WERI-Rb-1 (cell line): ENCODE data around the gene RBPJ.

Experiments
- DNase-seq: peaks from one replicate; pipeline ENCODE4 v3.0.0-alpha.2; 2020
- H3K27ac ChIP-seq: fragments of 250-450 bp; sonication (Bioruptor Pico); 2 replicates; pipeline ENCODE4 v1.5.1; 2020; ENCODE audit warnings: mild to moderate bottlenecking, moderate library complexity
- H3K27me3 ChIP-seq: fragments of 250-450 bp; sonication (Bioruptor Pico); 2 replicates; pipeline ENCODE4 v1.5.1; 2021; ENCODE audit warnings: mild to moderate bottlenecking, low read depth, moderate library complexity; ENCODE audit not compliant: insufficient read depth, severe bottlenecking
- H3K36me3 ChIP-seq: fragments of 250-450 bp; sonication (Bioruptor Pico); 2 replicates; pipeline ENCODE4 v1.5.1; 2020; ENCODE audit warnings: mild to moderate bottlenecking, moderate library complexity
- H3K4me3 ChIP-seq: 2 replicates; pipeline ENCODE4 v1.5.1; 2011; ENCODE audit warnings: low read depth, mild to moderate bottlenecking, control low read depth, low read length
- H3K9me3 ChIP-seq: fragments of 250-450 bp; sonication (Bioruptor Pico); 2 replicates; pipeline ENCODE4 v1.5.1; 2021; ENCODE audit warnings: mild to moderate bottlenecking, moderate library complexity; ENCODE audit not compliant: severe bottlenecking
- TF ChIP-seq, protein P1 (sequence below): IDR thresholded peaks from 2 replicates; pipeline ENCODE4 v1.5.1; 2011; ENCODE audit warnings: low read depth, mild to moderate bottlenecking, control low read depth, inconsistent platforms, low read length

RBPJ gene

DNA sequence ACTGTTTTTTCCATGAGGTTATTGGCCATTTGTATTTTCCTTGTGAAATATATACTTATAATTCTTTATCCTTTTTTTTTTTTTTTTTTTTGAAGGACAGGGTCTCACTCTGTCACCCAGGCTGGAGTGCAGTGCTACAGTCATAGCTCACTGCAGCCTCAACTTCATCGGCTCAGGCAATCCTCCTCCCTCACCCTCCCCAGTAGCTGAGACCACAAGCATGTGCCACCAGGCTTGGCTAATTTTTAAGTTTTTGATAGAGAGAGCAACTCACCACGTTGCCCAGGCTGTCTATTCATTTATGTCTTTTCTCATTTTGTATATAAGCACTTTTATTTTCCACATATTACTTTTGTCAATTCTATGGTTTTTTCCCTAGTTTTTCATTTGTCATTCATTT is 16.8 kb downstream of the RBPJ start:
- TF ChIP-seq, protein P1, sequence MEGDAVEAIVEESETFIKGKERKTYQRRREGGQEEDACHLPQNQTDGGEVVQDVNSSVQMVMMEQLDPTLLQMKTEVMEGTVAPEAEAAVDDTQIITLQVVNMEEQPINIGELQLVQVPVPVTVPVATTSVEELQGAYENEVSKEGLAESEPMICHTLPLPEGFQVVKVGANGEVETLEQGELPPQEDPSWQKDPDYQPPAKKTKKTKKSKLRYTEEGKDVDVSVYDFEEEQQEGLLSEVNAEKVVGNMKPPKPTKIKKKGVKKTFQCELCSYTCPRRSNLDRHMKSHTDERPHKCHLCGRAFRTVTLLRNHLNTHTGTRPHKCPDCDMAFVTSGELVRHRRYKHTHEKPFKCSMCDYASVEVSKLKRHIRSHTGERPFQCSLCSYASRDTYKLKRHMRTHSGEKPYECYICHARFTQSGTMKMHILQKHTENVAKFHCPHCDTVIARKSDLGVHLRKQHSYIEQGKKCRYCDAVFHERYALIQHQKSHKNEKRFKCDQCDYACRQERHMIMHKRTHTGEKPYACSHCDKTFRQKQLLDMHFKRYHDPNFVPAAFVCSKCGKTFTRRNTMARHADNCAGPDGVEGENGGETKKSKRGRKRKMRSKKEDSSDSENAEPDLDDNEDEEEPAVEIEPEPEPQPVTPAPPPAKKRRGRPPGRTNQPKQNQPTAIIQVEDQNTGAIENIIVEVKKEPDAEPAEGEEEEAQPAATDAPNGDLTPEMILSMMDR, result no peak
- DNase-seq, result no peak
- Histone ChIP-seq H3K4me3 (no peak overlapping the region), H3K9me3 (no peaks in the 10 kb centered on the region), H3K36me3 (peaks cover 4% of the 10 kb centered on the region; the same call in 1 of the 2 replicates), H3K27ac (no peak overlapping the region), H3K27me3 (no peaks in the 10 kb centered on the region)

DNA sequence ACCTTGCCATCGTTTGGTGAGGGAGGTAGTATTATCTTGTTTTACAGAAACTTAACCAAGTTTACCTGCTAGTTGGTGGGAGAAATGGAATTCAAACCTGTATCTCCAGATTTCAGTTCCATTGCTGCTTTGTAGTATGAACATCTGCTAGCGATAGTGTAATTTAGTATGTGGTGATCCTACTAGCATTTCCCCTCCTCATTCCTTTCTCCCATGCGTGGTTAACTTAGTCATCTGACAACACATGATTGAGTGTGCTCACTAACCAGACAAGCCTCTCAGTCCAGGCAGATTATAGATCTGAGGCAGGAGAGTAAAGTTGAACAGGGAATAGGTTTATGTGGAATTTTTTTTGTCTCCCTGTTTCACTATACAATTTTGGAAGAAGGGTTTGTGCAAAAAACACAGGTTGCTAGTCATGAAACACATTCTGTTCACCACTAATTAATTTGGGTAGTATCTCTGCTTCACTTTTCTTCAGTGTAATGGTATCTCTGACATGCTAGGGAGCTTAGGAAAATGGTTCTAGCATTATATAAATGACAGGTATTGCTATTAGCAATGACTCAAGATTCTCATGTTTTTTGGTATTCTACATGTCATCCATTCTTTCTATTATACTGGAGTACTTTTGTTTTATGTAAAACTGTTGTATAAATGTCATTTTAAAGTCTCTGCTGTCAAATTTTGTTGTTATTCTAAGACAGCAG is 21.7 kb downstream of the RBPJ start:
- Histone ChIP-seq H3K27me3 (no peaks in the 10 kb centered on the region), H3K9me3 (no peaks in the 10 kb centered on the region), H3K36me3 (no peaks in the 10 kb centered on the region; the same call in 1 of the 2 replicates), H3K27ac (no peak overlapping the region), H3K4me3 (no peak overlapping the region)
- TF ChIP-seq, protein P1, result no peak
- DNase-seq, result no peak

DNA sequence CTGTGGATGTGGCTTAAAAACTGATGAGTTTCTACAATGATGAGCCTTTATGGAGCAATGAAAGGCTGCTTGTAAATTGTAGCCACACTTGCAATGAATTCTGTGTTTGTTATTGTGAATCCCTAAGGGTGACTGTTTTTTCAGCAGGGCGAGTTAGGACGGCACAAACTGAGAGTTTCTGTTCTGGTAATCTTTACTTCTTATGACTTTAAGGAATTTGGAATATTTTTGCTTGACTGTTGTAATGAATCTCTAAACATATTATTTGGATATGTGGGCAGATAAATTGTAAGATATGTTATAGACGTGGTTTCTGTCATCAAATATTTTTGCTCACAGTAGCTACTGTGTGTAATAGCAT is 22.2 kb downstream of the RBPJ start:
- DNase-seq, result no peak
- Histone ChIP-seq H3K9me3 (no peaks in the 10 kb centered on the region), H3K27me3 (no peaks in the 10 kb centered on the region), H3K27ac (no peak overlapping the region), H3K4me3 (no peak overlapping the region), H3K36me3 (no peaks in the 10 kb centered on the region; the same call in 1 of the 2 replicates)
- TF ChIP-seq, protein P1, result no peak

DNA sequence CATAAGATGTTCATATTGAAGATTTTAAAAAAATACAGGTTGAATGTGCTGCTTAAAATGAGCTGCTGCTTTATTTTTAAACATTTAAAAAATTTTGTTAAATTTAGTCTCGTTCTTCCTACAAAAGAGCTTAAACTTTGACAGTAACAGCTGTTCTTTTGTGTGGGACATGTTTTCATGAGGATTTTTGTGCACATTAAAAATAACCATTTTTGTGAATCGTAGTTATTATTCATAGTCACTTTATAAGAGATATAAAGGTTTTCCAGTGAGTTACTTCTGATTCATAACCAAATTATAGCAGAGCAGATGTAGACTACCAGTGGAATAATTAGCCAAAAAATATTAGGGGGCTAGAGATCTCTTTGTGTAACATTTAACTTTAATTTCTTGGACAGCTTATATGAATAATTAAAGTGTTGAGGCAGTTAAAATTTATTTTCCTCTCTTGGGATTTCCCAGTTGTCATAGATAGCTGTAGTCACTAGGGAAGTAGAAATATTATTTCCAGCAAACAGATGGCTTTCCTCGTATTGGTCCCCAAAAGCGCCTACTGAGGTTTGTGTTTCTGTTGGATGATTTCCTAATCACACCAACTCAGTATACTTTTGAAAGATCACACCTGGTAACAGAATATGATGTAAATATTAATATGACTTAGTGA is 24.2 kb downstream of the RBPJ start:
- H3K27ac ChIP-seq, result no peak overlapping the region
- H3K9me3 ChIP-seq, result no peaks in the 10 kb centered on the region
- DNase-seq, result no peak
- no peaks in the 10 kb centered on the region for H3K27me3 ChIP-seq
- TF ChIP-seq, protein P1, result no peak
- H3K36me3 ChIP-seq, result no peaks in the 10 kb centered on the region; the same call in 1 of the 2 replicates
- H3K4me3 ChIP-seq, result no peak overlapping the region

DNA sequence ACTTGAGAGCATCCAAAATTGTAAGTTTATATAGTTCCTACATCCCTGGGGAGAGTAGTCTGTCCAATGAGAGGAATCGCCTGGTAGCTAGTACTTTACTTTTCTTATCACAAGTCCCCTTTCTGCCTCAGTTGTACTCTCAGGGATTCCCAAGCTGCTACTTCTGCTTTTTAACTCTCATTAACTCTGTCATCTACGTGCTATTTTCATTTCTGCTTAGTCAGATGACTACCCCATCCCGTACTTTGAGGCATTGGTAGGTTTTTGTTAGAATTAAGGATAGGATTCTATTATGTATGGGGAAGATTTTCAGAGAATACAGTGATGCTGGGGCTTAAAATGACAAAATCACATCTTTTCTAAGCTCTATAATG is 24.7 kb downstream of the RBPJ start:
- Histone ChIP-seq H3K27ac (no peak overlapping the region), H3K4me3 (no peak overlapping the region), H3K36me3 (no peaks in the 10 kb centered on the region; the same call in 1 of the 2 replicates), H3K27me3 (no peaks in the 10 kb centered on the region), H3K9me3 (no peaks in the 10 kb centered on the region)
- no peak for DNase-seq
- TF ChIP-seq, protein P1, result no peak

DNA sequence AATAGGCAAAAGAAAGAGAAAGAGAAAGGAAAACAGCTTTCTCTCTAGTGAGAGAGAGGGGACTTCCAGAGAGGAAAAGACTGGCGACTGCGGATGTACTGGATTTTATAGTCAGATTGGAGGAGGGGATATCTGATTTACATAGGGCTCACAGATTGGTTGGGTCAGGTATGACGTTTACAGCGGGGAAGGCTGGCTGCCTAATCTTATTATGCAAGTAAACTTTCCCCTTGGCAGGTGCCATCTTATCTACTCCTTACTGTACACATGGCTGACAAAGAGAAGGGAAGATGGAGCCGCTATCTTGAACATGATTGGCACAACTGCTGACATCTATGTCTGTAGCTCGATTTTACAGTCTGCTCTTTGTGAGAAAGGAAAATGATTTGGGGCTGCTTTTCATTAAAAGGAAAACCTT is 25.4 kb downstream of the RBPJ start:
- H3K27me3 ChIP-seq, result no peaks in the 10 kb centered on the region
- H3K9me3 ChIP-seq, result no peaks in the 10 kb centered on the region
- TF ChIP-seq, protein P1, result no peak
- no peak overlapping the region for H3K4me3 ChIP-seq
- H3K36me3 ChIP-seq, result no peaks in the 10 kb centered on the region; the same call in none of the 2 replicates
- H3K27ac ChIP-seq, result no peak overlapping the region
- no peak for DNase-seq
